NCI-H226 (cell line): ENCODE data around the gene RXFP1.

Experiments
- DNase-seq: peaks from one replicate; pipeline ENCODE4 v3.0.0-alpha.2; 2015

RXFP1 gene

GRCh38 chr4:158521484-158522088, at the start of gene RXFP1:
RXFP1 (plus strand) TSS chr4:158521882; CDS start chr4:158521977, 95 bp downstream.
- DNase-seq, result no peak

DNA sequence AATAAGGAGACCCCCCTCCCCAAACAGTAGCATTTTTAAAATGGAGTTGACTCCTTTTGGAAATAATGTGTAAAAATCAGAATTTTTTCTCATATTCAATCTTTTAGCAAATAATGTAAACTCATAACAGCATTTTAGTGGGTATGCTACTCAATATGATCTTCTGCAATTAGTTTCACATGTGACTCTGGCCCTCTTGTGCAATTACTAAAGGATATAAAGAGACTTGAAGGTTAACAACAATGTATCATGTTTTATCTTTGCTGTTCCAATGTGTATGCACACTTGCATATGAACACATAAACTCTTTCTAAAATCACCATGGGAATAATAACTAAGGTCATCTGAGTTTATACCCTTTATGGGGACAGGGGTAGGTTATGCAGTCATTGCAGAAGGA, 39.9 kb upstream of the RXFP1 start:
- DNase-seq, result no peak

DNA sequence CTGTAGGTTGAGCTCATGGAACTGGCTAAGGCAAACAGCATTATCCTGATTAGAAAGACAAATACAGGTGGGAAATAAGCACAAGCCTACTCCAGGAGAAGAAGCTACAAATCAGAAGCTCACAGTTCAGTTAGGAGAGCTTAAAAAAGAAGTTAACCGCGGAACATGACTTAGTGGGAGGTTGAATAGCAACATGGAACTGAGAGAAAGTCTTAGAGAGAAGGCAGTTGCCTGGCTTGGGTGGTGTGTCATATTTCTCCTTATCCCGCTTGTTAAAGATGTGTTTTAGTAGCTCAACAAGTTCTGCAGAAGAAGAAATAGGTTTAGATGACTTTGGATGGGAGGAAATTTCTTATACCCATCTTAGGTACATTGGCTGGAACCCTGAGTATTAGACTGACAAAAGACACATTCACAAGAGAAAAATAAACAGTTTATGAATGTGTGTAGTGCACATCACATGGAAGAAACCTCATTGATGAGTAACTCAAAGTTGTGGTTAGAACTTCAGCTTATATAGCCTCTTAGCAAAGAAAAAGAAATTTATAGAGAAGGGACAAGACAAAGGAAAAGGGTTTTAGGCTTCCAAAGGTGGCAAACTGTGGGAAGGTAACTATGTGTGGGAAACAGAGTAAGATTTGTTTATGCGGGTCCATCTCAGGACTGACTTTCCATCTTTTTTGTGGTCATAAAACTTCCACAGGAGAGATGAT, 37.4 kb upstream of the RXFP1 start:
- DNase-seq, result no peak

DNA sequence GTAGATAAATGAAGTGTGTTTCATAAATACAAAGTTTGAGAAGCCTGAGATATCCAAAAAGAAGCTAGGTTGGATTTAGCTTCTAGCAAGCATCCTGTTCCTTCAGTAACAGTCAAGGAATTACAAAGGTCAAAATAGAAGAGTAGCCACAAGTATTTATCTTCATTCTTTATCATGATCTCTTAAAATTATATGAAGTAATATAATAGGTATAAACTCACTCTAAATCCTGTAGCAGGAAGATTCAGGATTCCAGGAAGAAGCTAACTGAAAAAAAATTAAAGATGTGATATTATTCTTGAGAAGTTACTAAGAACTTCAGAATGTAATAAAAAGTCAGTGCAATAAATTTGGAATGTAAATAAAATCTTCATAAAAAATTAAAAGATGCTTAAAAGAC, 31.1 kb upstream of the RXFP1 start:
- DNase-seq, result no peak

GRCh38 chr4:158492391-158492790, 29.3 kb upstream of the RXFP1 start:
- no peak for DNase-seq

GRCh38 chr4:158496030-158496741, 25.5 kb upstream of the RXFP1 start:
- DNase-seq, result peak; percentile 18

DNA sequence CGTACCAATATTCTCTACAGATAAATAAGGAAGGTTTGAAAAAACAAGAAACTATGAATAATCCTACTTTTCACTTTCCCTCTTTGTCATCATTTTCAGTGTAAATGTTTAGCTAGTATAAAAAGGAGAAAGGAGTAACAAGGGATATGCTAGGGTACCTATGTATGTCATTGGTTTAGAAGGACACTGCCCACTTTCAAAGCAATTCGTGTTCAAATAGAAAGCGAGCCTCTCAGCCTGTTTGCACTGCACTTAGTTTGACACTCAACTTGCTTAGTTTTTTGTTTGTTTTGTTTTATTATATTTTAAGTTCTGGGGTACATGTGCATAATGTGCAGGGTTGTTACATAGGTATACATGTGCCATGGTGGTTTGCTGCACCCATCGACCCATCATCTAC, 21.6 kb upstream of the RXFP1 start:
- DNase-seq, result no peak

DNA sequence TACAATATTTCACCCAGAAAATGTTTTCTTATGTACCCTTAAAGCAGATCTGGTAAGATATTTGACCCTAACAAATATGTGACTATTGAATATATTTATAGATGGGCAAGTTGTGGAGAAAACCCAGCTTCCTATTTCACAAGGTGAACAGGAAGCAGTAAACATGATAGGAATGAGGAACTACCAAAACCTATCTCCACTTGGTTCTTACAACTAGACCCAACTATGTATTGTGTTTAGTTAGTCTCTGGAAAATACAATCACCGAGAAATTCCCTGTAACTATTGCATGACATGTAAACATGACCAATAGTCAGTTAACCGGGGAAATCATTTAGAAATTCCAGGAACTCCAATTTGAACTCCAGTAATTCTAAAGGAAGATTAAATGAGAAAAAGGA, 8.4 kb upstream of the RXFP1 start:
- DNase-seq, result no peak

DNA sequence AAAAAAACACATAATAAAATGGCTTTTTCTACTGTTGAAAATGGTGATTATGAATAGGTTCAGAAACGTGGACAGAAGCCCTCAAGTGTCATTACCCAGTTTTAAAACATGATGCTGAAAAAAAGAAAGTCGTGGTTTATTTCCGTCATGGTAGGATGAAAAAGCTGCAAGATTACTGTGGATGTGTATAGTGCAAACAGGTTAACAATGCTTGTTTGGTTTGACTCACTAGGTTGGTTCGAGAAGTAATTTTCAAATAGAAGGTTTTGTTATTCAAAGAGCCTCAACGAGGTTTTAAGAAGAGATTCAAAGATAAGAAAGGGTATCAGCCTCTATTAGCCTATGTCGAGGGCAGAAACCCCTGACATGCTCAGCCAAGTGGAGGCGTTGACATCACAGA, 2.5 kb upstream of the RXFP1 start:
- no peak for DNase-seq

GRCh38 chr4:158523990-158524535, 2.4 kb downstream of the RXFP1 start:
- no peak for DNase-seq

DNA sequence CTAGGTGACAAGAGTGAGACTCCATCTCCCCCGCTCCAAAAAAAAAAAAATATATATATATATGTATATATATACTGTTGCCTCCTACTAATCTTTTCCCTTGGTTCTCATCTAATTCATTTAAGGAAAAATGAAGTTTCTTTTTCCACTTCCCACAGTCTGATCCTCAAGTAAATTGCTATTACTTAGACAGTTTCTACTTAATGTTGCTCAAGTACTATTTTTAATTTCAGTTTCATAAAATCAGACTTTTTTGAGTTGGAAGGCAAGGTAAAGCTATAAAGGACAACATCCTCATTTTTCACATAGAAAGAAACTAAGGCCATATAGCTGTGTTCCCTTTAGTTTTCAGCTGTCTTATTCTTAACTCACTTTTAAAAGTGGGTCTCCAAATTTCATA, 5.8 kb downstream of the RXFP1 start:
- no peak for DNase-seq

- no peak for DNase-seq
These were observed 7.8 kb downstream of the RXFP1 start for GRCh38 chr4:158529505-158529904.

DNA sequence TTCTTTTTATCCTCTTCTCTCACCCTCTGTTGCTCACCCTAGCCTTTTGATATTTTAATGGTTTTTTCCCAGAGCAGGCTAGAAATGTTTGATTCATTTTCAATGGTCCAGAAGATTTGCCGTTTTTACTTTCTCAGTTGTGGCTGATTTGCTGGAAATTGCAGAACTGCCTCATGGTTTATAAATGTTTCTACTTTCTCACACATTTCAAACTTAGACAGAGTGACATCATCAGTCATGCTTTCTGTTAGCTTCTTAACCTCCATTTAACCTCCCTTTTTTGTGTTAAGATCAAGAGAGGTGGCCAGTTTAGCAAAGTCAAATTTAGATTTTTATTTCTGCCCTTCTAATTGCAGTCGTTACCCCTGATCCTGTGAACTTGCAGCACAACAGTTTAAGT, 8.7 kb downstream of the RXFP1 start:
- no peak for DNase-seq

GRCh38 chr4:158530898-158531297, 9.2 kb downstream of the RXFP1 start:
- no peak for DNase-seq

GRCh38 chr4:158532556-158533231, 11.0 kb downstream of the RXFP1 start:
- no peak for DNase-seq

GRCh38 chr4:158534727-158535126, 13.0 kb downstream of the RXFP1 start:
- no peak for DNase-seq

DNA sequence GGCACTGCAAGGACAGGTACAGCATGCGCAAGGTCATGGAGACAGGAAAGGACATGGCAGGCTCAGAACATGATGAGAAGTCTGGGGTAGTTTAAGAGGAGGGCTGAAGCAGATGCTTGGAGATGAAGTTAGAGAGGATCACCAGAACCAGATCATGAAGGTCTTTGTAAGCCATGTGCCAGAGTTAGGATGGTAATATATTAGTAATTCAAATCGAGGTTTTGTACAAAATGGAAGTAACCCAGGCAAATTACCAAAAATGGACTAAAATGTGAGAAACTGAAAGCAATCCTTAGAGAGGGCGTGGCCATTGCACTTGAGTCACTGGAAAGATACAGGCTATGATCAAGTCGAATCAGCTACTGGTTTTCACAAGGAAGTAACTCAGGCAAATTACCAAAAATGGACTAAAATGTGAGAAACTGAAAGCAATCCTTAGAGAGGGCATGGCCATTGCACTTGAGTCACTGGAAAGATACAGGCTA, 13.5 kb downstream of the RXFP1 start:
- DNase-seq, result peak; percentile 55

DNA sequence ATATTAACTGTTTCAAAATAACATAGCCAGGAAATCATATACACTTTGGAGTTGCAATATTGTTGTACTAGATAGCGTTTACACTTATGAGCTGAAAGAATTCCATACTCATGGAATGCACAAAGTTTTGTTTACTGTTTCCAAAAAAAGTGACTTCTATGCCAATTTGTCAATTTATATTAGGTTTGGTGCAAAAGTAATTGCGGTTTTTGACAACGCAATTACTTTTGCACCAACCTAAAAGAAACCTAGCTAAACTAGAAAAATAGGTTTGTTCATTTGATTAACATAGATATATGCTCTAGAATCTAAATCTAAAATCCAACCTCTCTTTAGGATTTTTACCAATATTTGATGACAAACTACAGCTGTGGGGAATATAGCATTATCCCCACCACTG, 15.2 kb downstream of the RXFP1 start:
- DNase-seq, result no peak

GRCh38 chr4:158538176-158538575, 16.5 kb downstream of the RXFP1 start:
- peak; percentile 91 for DNase-seq

- DNase-seq, result no peak
These were observed 17.2 kb downstream of the RXFP1 start for GRCh38 chr4:158538911-158539310.

DNA sequence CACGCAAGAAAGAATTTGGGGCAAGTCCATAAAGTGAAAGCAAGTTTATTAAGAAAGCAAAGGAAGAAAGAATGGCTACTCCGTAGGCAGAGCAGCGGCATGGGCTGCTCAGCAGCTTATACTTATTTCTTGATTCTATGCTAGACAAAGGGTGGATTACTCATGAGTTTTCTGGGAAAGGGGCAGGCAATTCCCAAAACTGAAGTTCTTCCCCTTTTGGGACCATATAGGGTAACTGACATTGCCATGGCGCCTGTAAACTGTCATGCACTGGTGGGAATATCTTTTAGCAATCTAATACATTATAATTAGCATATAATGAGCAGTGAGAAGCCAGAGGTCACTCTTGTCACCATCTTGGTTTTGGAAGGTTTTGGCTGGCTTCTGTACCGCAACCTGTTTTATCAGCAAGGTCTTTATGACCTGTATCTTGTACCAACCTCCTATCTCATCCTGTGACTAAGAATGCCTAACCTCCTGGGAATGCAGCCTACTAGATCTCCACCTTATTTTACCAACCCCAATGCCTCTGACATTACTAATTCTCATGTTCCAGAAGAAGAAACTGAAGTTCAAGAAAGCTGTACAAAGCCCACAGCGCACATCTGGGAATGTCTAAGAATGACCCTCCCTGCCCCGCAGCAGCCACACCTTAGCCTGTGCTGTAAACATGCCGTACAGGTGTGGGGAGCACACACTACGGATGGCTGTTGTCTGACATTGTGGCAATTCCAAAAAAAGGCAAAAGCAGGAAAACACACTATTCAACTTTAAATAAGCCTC, 18.6 kb downstream of the RXFP1 start:
- peak; percentile 82 for DNase-seq

- no peak for DNase-seq
These were observed 19.8 kb downstream of the RXFP1 start for GRCh38 chr4:158541506-158541905.
